HepG2 (cell line): Measurements from ENCODE around the gene AUP1. TPM values are rescaled to one million over a fixed set of nuclear protein-coding genes. Genes with fewer than 3 reads are reported as not detected.

Source experiments
- CC2D1A ChIP-seq: sonication (generic); formaldehyde crosslinking; IDR thresholded peaks from 2 replicates; pipeline ENCODE4 v1.8.1; 2023; ENCODE audit warnings: mild to moderate bottlenecking, missing genetic modification reagents
- CHCHD3 ChIP-seq: sonication (generic); formaldehyde crosslinking; IDR thresholded peaks from 2 replicates; pipeline ENCODE4 v1.8.0; 2022; ENCODE audit warnings: mild to moderate bottlenecking, missing genetic modification reagents, moderate library complexity
- CSRNP1 ChIP-seq: sonication (generic); formaldehyde crosslinking; IDR thresholded peaks from 2 replicates; pipeline ENCODE4 v1.8.1; 2023; ENCODE audit warnings: mild to moderate bottlenecking, missing genetic modification reagents
- ELF4 ChIP-seq: sonication (generic); formaldehyde crosslinking; IDR thresholded peaks from 2 replicates; pipeline ENCODE4 v1.5.0; 2020; ENCODE audit warnings: missing genetic modification reagents, mild to moderate bottlenecking, moderate library complexity, borderline replicate concordance
- ESRRA ChIP-seq: sonication (generic); formaldehyde crosslinking; IDR thresholded peaks from 2 replicates; pipeline ENCODE4 v1.5.1; 2020; ENCODE audit warnings: mild to moderate bottlenecking, low read depth, missing genetic modification reagents
- GABPB1 ChIP-seq: IDR thresholded peaks from 2 replicates; pipeline ENCODE4 v1.6.1; 2016; ENCODE audit warnings: mild to moderate bottlenecking, missing genetic modification reagents, moderate library complexity, missing compliant biosample characterization
- MED1 ChIP-seq: sonication (generic); formaldehyde crosslinking; IDR thresholded peaks from 2 replicates; pipeline ENCODE4 v1.4.0; 2020; ENCODE audit warnings: missing genetic modification reagents
- MXD4 ChIP-seq: IDR thresholded peaks from 2 replicates; pipeline ENCODE4 v1.6.1; 2016; ENCODE audit warnings: mild to moderate bottlenecking, missing biosample characterization, missing genetic modification reagents
- NR2C2 ChIP-seq: sonication (generic); formaldehyde crosslinking; IDR thresholded peaks from 2 replicates; pipeline ENCODE4 v1.4.0; 2020; ENCODE audit warnings: missing genetic modification reagents, mild to moderate bottlenecking, moderate library complexity, borderline replicate concordance
- POLR2A ChIP-seq, 2 experiments: IDR thresholded peaks; 2 replicates each; pipeline ENCODE4 v1.6.1; 2011; ENCODE audit warnings: low read depth in 2 of 2, low read length in 2 of 2, mild to moderate bottlenecking in 1 of 2, moderate library complexity in 1 of 2; ENCODE audit not compliant: insufficient read depth in 1 of 2
- SPEN ChIP-seq: sonication (generic); formaldehyde crosslinking; IDR thresholded peaks from 2 replicates; pipeline ENCODE4 v1.5.1; 2020; ENCODE audit warnings: low read depth, mild to moderate bottlenecking, missing genetic modification reagents
- ZBTB43 ChIP-seq: sonication (generic); formaldehyde crosslinking; conservative IDR thresholded peaks from 2 replicates; pipeline ENCODE4 v1.4.0; 2020; ENCODE audit warnings: missing genetic modification reagents
- ZBTB44 ChIP-seq: sonication (generic); formaldehyde crosslinking; IDR thresholded peaks from 2 replicates; pipeline ENCODE4 v1.4.0; 2020; ENCODE audit warnings: missing genetic modification reagents
- ZNF609 ChIP-seq: sonication (generic); formaldehyde crosslinking; IDR thresholded peaks from 2 replicates; pipeline ENCODE4 v1.4.0; 2020; ENCODE audit warnings: mild to moderate bottlenecking, missing genetic modification reagents, borderline replicate concordance
- ZNF615 ChIP-seq: sonication (generic); formaldehyde crosslinking; IDR thresholded peaks from 2 replicates; pipeline ENCODE4 v1.5.0; 2020; ENCODE audit warnings: mild to moderate bottlenecking, missing genetic modification reagents, borderline replicate concordance
- ZNF710 ChIP-seq: sonication (generic); formaldehyde crosslinking; IDR thresholded peaks from 2 replicates; pipeline ENCODE4 v1.5.0; 2020; ENCODE audit warnings: mild to moderate bottlenecking, missing genetic modification reagents, borderline replicate concordance
- ZSCAN21 ChIP-seq: sonication (generic); formaldehyde crosslinking; IDR thresholded peaks from 2 replicates; pipeline ENCODE4 v1.8.0; 2022; ENCODE audit warnings: mild to moderate bottlenecking, missing genetic modification reagents, moderate library complexity, borderline replicate concordance
- polyA plus RNA-seq, 8 experiments: library from polyadenylated mRNA; depleted of rRNA in 3 of 8; stranded (reverse) in 7 of 8; unstranded in 1 of 8; fragments of >200 nt; fragmentation: Illumina TruSeq in 4 of 8; extraction: Trizol in 4 of 8; gene quantifications; 2 replicates each; pipeline versions ENCODE4 v1.2.1 to v1.2.3, GENCODE V29; 2011 to 2016; ENCODE audit warnings: low read depth in 4 of 8, missing spikeins in 1 of 8, mixed read lengths in 1 of 8; ENCODE audit not compliant: insufficient read depth in 1 of 8
- total RNA-seq, 5 experiments: library from RNA; depleted of rRNA; stranded (reverse); fragments of >200 nt; fragmentation: Illumina TruSeq; extraction: Trizol; gene quantifications; 2 replicates each; pipeline ENCODE4 v1.2.3, GENCODE V29; 2016; ENCODE audit warnings: low read depth in 1 of 5

The AUP1 gene
- total and polyA plus RNA-seq, 2 of the 13 experiments (the other 11 are each of a cell fraction or from before 2014, with no cell fraction given): 174 to 267 TPM

GRCh38 chr2:74498500-74499266 lies 30.8 kb downstream of the AUP1 start (continued):
- TF ChIP-seq ZNF710 (CRISPR knock-in tag): no peak
- no peak for TF ChIP-seq ESRRA (CRISPR knock-in tag)
- TF ChIP-seq MXD4 (CRISPR knock-in tag): no peak
- TF ChIP-seq GABPB1 (CRISPR knock-in tag): no peak
- no peak for TF ChIP-seq ZBTB43 (CRISPR knock-in tag)
- 0 out of 2 replicates have a peak, but pooled peaks have one; percentile 4 for TF ChIP-seq NR2C2 (CRISPR knock-in tag)
- TF ChIP-seq SPEN (CRISPR knock-in tag): no peak; the same call in 1 of the 2 replicates
- no peak for TF ChIP-seq ZNF609 (CRISPR knock-in tag)
- no peak for TF ChIP-seq ZNF615 (CRISPR knock-in tag)
- no peak for TF ChIP-seq ELF4 (CRISPR knock-in tag)
- TF ChIP-seq POLR2A (IDR thresholded peaks at IDR 0.05; ENCODE audit: insufficient read depth in 1 of 2, low read depth in 2 of 2, low read length in 2 of 2): peak in 1 of 2 experiments; percentile 66; a peak in 2 of 4 replicates
- no peak for TF ChIP-seq ZSCAN21 (CRISPR knock-in tag)
- TF ChIP-seq CHCHD3: no peak
- TF ChIP-seq MED1 (CRISPR knock-in tag): no peak
- TF ChIP-seq CSRNP1: 0 out of 2 replicates have a peak, but pooled peaks have one; percentile 16
- no peak for TF ChIP-seq CC2D1A (CRISPR knock-in tag)
- TF ChIP-seq ZBTB44 (CRISPR knock-in tag): no peak
